Osteoblast (primary cell): ENCODE results near the gene JADE2. TPM values are rescaled to one million over a fixed set of nuclear protein-coding genes. Genes with fewer than 3 reads are reported as not detected.

Experiments
- DNase-seq: peaks from one replicate; pipeline ENCODE4 v3.0.0; 2011; ENCODE audit warnings: low spot score, mixed read lengths; ENCODE audit not compliant: insufficient read length; ENCODE audit errors: missing footprints
- H2AFZ ChIP-seq: 2 replicates; pipeline ENCODE4 v1.6.0; 2011; ENCODE audit warnings: mild to moderate bottlenecking, low read length
- H3K27ac ChIP-seq: 2 replicates; pipeline ENCODE4 v1.5.1; 2011; ENCODE audit warnings: mild to moderate bottlenecking, low read depth, low read length, moderate library complexity
- H3K27me3 ChIP-seq: 2 replicates; pipeline ENCODE4 v1.6.0; 2012; ENCODE audit warnings: mild to moderate bottlenecking, control low read depth, inconsistent platforms, low read length, moderate library complexity; ENCODE audit not compliant: insufficient read depth
- H3K36me3 ChIP-seq: 2 replicates; pipeline ENCODE4 v1.5.1; 2011; ENCODE audit warnings: mild to moderate bottlenecking, low read length, control low read depth, moderate library complexity; ENCODE audit not compliant: insufficient read depth
- H3K4me1 ChIP-seq: 2 replicates; pipeline ENCODE4 v1.5.1; 2011; ENCODE audit warnings: mild to moderate bottlenecking, low read length, control low read depth, moderate library complexity; ENCODE audit not compliant: insufficient read depth
- H3K4me2 ChIP-seq: 2 replicates; pipeline ENCODE4 v1.6.0; 2011; ENCODE audit warnings: mild to moderate bottlenecking, low read length; ENCODE audit not compliant: insufficient read depth
- H3K4me3 ChIP-seq: fragments of 200-600 bp; sonication (generic); 3 replicates; pipeline ENCODE4 v1.5.1; 2012; ENCODE audit warnings: mild to moderate bottlenecking, low read length, inconsistent platforms; ENCODE audit not compliant: insufficient read depth
- H3K79me2 ChIP-seq: 2 replicates; pipeline ENCODE4 v1.6.0; 2012; ENCODE audit warnings: mild to moderate bottlenecking, low read length, control low read depth, inconsistent platforms; ENCODE audit not compliant: insufficient read depth
- H3K9me3 ChIP-seq: 2 replicates; pipeline ENCODE4 v1.5.1; 2011; ENCODE audit warnings: low read depth, low read length, control low read depth
- H4K20me1 ChIP-seq: 2 replicates; pipeline ENCODE4 v1.6.0; 2012; ENCODE audit warnings: mild to moderate bottlenecking, low read length, control low read depth; ENCODE audit not compliant: insufficient read depth
- CTCF ChIP-seq: IDR thresholded peaks from 2 replicates; pipeline ENCODE4 v1.5.1; 2011; ENCODE audit warnings: mild to moderate bottlenecking, low read depth, low read length, moderate library complexity; ENCODE audit errors: extremely low read depth
- total RNA-seq: library from RNA; depleted of rRNA; stranded (reverse); fragments of >200 nt; gene quantifications from 2 replicates; pipeline ENCODE4 v1.2.3, GENCODE V29; 2012

Gene JADE2
- total RNA-seq, 1 donor: 26.8 TPM

DNA sequence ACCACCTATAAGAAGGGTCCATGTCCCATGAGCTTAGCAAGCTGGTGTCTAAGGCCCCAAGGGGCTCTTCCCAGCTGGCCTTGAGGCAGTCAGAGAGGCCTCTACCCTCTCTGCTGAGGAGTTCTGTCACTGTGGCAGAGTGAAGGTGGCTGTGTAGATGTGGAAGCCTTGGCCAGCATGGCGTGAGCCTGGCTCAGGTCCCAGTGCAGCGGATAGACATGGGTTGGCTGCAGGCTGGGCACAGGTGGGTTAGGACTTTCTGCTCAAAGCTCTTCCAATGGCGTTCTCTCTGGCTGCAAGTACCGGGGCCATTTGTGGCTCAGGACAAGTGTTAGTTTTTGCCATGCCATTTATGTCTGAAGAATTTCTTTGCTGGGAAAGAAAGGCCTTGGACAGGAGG, 47.3 kb downstream of the JADE2 start:
- H3K36me3 ChIP-seq: peaks cover 44% of the 10 kb centered on the region
- peaks cover 3% of the 10 kb centered on the region for H4K20me1 ChIP-seq
- H3K27ac ChIP-seq: no peak overlapping the region
- no peak overlapping the region for H2AFZ ChIP-seq
- peaks cover 25% of the 10 kb centered on the region for H3K4me1 ChIP-seq
- TF ChIP-seq CTCF: no peak
- H3K9me3 ChIP-seq: no peaks in the 10 kb centered on the region
- H3K4me2 ChIP-seq: no peak overlapping the region
- peak; percentile 80 for DNase-seq
- no peaks in the 10 kb centered on the region for H3K27me3 ChIP-seq
- H3K79me2 ChIP-seq: peaks cover 44% of the 10 kb centered on the region
- no peak overlapping the region for H3K4me3 ChIP-seq

- peaks cover 12% of the 10 kb centered on the region for H3K4me1 ChIP-seq
- peak; percentile 82 for DNase-seq
- no peak overlapping the region for H2AFZ ChIP-seq
- H3K36me3 ChIP-seq: peaks cover 59% of the 10 kb centered on the region
- peaks cover 40% of the 10 kb centered on the region for H3K79me2 ChIP-seq
- H3K27me3 ChIP-seq: no peaks in the 10 kb centered on the region
- no peaks in the 10 kb centered on the region for H3K9me3 ChIP-seq
- no peak for TF ChIP-seq CTCF
- H3K4me2 ChIP-seq: no peak overlapping the region
- H4K20me1 ChIP-seq: peaks cover 3% of the 10 kb centered on the region
- H3K4me3 ChIP-seq: no peak overlapping the region
- no peak overlapping the region for H3K27ac ChIP-seq
Measured at GRCh38 chr5:134574521-134574920, 49.1 kb downstream of the JADE2 start.

DNA sequence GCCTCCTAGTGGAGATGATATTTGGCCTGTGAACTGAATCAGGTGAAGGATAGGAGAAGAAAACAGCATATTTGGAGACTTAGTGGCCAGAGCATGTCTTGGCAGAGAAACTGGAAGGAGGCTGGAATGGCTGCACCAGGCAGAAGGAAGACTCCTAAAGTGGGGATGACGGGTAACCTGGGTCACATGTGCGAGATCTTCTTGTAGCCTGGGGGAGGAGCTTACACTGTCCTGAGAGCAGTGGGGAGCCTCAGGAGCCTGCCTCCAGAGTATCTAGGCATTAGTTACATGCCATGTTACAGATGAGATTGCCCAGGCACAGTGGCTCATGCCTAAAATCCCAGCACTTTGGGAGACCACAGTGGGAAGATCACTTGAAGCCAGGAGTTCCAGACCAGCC, 49.8 kb downstream of the JADE2 start:
- H4K20me1 ChIP-seq: peaks cover 3% of the 10 kb centered on the region
- peaks cover 32% of the 10 kb centered on the region for H3K79me2 ChIP-seq
- no peak overlapping the region for H3K4me3 ChIP-seq
- TF ChIP-seq CTCF: no peak
- peaks cover 12% of the 10 kb centered on the region for H3K4me1 ChIP-seq
- DNase-seq: peak; percentile 34
- H3K27ac ChIP-seq: no peak overlapping the region
- H3K4me2 ChIP-seq: no peak overlapping the region
- no peaks in the 10 kb centered on the region for H3K27me3 ChIP-seq
- no peak overlapping the region for H2AFZ ChIP-seq
- peaks cover 65% of the 10 kb centered on the region for H3K36me3 ChIP-seq
- H3K9me3 ChIP-seq: no peaks in the 10 kb centered on the region

DNA sequence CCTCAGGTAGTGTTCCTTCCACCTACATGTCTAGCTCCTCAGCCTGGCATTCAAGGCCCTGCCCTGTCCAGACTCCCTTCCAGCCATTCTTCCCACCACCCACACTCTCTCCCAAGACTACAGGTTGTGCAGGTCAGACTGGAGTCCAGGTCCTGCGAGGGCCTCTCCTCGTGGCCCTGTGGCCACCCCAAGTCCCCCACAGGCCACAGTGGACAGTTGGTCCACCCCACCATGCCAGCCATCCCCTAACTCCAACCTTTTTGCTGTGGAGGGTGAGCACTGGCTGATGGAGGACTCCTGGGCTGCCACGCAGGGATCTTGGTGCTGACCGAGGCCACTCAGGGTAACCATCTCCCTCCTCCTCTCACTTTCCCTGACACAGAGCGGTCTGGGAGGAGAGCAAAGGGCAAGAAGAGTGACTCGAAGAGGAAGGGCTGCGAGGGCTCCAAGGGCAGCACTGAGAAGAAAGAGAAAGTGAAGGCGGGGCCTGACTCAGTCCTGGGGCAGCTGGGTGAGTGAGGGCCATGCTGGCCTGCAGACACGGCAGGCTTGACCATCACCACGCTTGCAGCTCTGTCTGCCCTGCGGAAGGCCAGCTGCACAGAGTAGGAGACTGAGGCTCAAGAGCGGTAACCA, 51.0 kb downstream of the JADE2 start:
- Histone ChIP-seq H3K4me1 (peaks cover 12% of the 10 kb centered on the region), H3K79me2 (peaks cover 22% of the 10 kb centered on the region), H3K36me3 (peaks cover 69% of the 10 kb centered on the region), H3K4me2 (no peak overlapping the region), H3K9me3 (no peaks in the 10 kb centered on the region), H3K27me3 (no peaks in the 10 kb centered on the region), H3K27ac (peak overlapping the region; percentile 56), H4K20me1 (peaks cover 3% of the 10 kb centered on the region), H2AFZ (no peak overlapping the region), H3K4me3 (no peak overlapping the region)
- TF ChIP-seq CTCF: no peak
- peak; percentile 77 for DNase-seq
